Measurements from ENCODE around the gene ATF6. TPM values are rescaled to one million over a fixed set of nuclear protein-coding genes. Genes with fewer than 3 reads are reported as not detected.

The ATF6 gene
- total RNA-seq, 4 donors from 2014 or later: 26.1 to 35.4 (median 32.3) TPM

DNA sequence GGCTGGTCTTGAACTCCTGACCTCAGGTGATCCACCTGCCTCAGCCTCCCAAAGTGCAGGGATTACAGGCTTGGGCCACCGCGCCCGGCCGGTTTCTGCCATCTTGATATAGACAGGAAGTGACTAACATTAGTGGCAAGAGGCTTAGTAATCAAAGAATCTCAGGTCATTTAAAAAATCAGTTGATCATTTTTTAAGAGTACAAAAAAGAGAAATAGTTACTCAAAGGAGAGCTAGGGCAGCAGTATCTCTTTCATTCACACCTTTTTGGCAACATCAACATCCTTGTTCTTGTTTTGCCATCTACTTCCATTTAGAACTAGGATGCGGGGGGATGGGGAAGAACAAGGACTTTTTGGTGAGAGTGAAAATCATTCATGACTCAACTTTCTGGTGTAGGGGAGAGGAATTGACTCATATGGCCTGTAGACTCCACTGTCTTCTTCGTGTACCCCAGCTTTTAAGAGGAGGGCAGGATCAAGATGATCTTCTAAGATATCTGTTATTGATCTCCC lies 36.0 kb upstream of the ATF6 start:
- Histone ChIP-seq H3K36me3 (no peaks in the 10 kb centered on the region), H3K4me1 (peaks cover 0 to 16% (median 11%) of the 10 kb centered on the region in 4 donors), H3K27ac (no peak overlapping the region), H3K27me3 (no peaks in the 10 kb centered on the region), H3K9me3 (no peaks in the 10 kb centered on the region), H3K4me3 (no peak overlapping the region)
- TF ChIP-seq EP300 (IDR thresholded peaks at IDR 0.05): no peak
- no peak for TF ChIP-seq POLR2A (IDR thresholded peaks at IDR 0.05)
- TF ChIP-seq, protein P1, sequence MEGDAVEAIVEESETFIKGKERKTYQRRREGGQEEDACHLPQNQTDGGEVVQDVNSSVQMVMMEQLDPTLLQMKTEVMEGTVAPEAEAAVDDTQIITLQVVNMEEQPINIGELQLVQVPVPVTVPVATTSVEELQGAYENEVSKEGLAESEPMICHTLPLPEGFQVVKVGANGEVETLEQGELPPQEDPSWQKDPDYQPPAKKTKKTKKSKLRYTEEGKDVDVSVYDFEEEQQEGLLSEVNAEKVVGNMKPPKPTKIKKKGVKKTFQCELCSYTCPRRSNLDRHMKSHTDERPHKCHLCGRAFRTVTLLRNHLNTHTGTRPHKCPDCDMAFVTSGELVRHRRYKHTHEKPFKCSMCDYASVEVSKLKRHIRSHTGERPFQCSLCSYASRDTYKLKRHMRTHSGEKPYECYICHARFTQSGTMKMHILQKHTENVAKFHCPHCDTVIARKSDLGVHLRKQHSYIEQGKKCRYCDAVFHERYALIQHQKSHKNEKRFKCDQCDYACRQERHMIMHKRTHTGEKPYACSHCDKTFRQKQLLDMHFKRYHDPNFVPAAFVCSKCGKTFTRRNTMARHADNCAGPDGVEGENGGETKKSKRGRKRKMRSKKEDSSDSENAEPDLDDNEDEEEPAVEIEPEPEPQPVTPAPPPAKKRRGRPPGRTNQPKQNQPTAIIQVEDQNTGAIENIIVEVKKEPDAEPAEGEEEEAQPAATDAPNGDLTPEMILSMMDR (IDR thresholded peaks at IDR 0.05): no peak
- no peak for DNase-seq (ENCODE audit: low spot score in 2 of 2)
- 67 to 86% methylated on average over 6 of the region's 6 CpGs for WGBS, 2 donors

DNA sequence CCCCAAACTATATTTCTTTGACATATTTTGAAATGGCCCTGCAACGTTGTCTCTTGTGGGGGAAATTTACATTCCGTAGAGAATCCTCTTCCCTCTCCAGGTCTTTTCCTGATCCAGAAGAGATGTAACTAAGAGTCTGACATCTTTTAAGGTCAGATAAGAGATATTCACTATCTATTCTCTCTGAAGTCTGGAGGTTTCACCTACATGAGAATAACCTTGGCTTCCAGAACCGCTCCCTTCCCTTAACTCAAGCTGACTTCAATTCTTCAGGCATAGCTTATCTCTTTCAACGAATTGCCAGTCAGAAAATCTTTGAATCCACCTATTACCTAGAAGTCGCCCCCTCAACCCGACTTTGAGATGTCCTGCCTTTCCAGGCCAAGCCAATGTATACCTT lies 34.9 kb upstream of the ATF6 start:
- Histone ChIP-seq H3K4me1 (peaks cover 0 to 13% (median 7%) of the 10 kb centered on the region in 4 donors), H3K4me3 (no peak overlapping the region), H3K27me3 (no peaks in the 10 kb centered on the region), H3K27ac (no peak overlapping the region), H3K36me3 (no peaks in the 10 kb centered on the region), H3K9me3 (no peaks in the 10 kb centered on the region)
- 86 to 88% methylated on average over 6 of the region's 6 CpGs for WGBS, 2 donors
- no peak for TF ChIP-seq POLR2A (IDR thresholded peaks at IDR 0.05)
- TF ChIP-seq, protein P1 (IDR thresholded peaks at IDR 0.05): no peak
- no peak for TF ChIP-seq EP300 (IDR thresholded peaks at IDR 0.05)
- DNase-seq (ENCODE audit: low spot score in 2 of 2): no peak

DNA sequence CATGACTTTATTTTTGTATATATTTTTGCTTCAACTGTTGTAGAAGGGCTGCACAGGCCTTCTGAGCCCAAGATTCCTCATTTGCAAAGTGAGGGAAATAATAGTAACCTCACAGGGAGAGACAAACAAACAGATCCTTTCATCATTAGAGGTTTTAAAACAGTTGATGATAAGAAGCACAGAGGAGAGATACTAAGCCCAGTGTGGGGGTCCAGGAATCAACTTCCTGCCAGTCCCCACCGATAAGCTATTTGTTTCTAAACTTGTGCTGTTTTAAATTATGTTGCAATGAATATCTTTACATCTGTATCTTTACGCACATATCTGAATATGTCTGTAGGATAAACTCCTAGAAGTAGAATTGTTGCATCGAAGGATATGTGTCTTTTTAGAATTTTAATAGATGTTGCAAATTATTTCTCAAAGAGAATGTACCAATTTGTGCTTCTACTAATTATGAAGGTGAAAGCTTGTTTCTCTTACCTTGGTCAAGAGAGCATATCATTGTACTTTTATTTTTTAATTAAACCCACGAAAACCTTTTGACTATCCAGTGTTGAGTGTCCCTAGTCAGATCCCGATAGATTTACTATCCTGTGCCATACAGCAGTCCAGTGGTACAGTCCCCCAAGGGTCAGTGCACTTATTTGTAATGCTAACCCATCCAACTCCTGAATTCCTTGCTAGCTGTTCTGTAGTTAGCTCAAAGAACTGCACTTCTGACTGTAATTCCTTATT lies 34.0 kb upstream of the ATF6 start:
- Histone ChIP-seq H3K9me3 (no peaks in the 10 kb centered on the region), H3K27ac (no peak overlapping the region), H3K27me3 (no peaks in the 10 kb centered on the region), H3K4me3 (no peak overlapping the region), H3K4me1 (peaks cover 0 to 13% (median 7%) of the 10 kb centered on the region in 4 donors), H3K36me3 (no peaks in the 10 kb centered on the region)
- TF ChIP-seq POLR2A (IDR thresholded peaks at IDR 0.05): no peak
- TF ChIP-seq, protein P1 (IDR thresholded peaks at IDR 0.05): no peak
- no peak for TF ChIP-seq EP300 (IDR thresholded peaks at IDR 0.05)
- 77 to 91% methylated on average over 5 of the region's 5 CpGs for WGBS, 2 donors
- no peak for DNase-seq (ENCODE audit: low spot score in 2 of 2)

DNA sequence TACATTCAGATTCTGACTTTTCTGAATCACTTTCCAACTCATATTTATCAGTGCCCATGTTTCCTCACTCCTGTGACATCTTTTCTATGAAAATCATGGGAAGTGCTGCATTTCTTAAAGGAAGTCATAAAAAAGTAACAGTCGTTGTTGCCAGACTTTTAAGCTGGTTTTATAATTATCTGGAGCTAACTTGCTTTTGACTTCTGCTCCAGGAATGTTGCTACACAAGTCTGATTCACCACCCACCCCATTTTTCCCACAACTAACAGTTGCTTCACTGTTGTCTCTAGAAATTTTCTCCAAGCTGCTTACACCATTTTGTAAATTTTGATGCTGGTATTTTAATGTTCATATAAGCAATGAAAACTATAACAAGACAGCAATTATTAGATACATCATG lies 32.6 kb upstream of the ATF6 start:
- no peak for DNase-seq (ENCODE audit: low spot score in 2 of 2)
- Histone ChIP-seq H3K4me3 (no peak overlapping the region), H3K4me1 (peaks cover 0 to 13% (median 4%) of the 10 kb centered on the region in 4 donors), H3K36me3 (no peaks in the 10 kb centered on the region), H3K9me3 (no peaks in the 10 kb centered on the region), H3K27ac (peak overlapping the region in 2 of 4 donors; percentile 4 to 70), H3K27me3 (no peaks in the 10 kb centered on the region)
- TF ChIP-seq POLR2A (IDR thresholded peaks at IDR 0.05) (no peak), EP300 (IDR thresholded peaks at IDR 0.05) (no peak)
- TF ChIP-seq, protein P1 (IDR thresholded peaks at IDR 0.05): no peak
- 0% methylated on average over 1 of the region's 1 CpG for WGBS, 2 donors

DNA sequence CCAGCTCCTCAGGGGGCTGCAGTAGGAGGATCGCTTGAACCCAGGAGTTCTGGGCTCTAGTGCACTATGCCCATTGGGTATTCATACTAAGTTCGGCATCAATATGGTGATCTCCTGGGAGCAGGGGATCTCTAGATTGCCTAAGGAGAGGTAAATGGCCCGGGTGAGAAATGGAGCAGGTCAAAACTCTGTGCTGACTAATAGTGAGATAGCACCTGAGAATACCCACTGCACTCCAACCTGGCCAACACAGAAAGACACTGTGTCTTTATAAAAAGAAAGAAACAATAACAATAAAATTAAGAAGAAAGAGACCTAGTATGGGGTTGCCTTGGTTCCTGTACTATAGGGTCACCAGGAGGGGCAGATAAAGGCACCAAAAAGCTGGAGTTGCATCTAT lies 30.3 kb upstream of the ATF6 start:
- H3K9me3 ChIP-seq: no peaks in the 10 kb centered on the region
- TF ChIP-seq, protein P1 (IDR thresholded peaks at IDR 0.05): no peak
- TF ChIP-seq POLR2A (IDR thresholded peaks at IDR 0.05) (no peak), EP300 (IDR thresholded peaks at IDR 0.05) (no peak)
- DNase-seq (ENCODE audit: low spot score in 2 of 2): no peak
- WGBS, 2 donors: 95 to 100% methylated on average over 3 of the region's 3 CpGs
- peaks cover 0 to 13% (median 4%) of the 10 kb centered on the region in 4 donors for H3K4me1 ChIP-seq
- H3K36me3 ChIP-seq: no peaks in the 10 kb centered on the region
- H3K27ac ChIP-seq: no peak overlapping the region
- H3K4me3 ChIP-seq: no peak overlapping the region
- no peaks in the 10 kb centered on the region for H3K27me3 ChIP-seq
